IPS-20b (cell line): ENCODE measurements around the gene CRYGB.
"Not testable (repeated sequence)": the region's sequence is repeated elsewhere in the genome, so short reads cannot be mapped to it uniquely, and the experiment has no call there.

Experiments used
- H3K27ac ChIP-seq: one replicate; pipeline ENCODE4 v1.5.1; 2013; ENCODE audit warnings: low read length
- H3K27me3 ChIP-seq: 2 replicates; pipeline ENCODE4 v1.6.1; 2013; ENCODE audit warnings: mild to moderate bottlenecking, low read length, inconsistent platforms; ENCODE audit not compliant: insufficient read depth
- H3K36me3 ChIP-seq: 2 replicates; pipeline ENCODE4 v1.6.1; 2013; ENCODE audit warnings: low read depth, mild to moderate bottlenecking, inconsistent platforms, low read length, moderate library complexity; ENCODE audit not compliant: insufficient read depth
- H3K4me1 ChIP-seq: 2 replicates; pipeline ENCODE4 v1.6.1; 2013; ENCODE audit warnings: mild to moderate bottlenecking, control low read depth, inconsistent platforms, low read length, moderate library complexity; ENCODE audit not compliant: insufficient read depth
- H3K4me3 ChIP-seq: 2 replicates; pipeline ENCODE4 v1.5.1; 2013; ENCODE audit warnings: mild to moderate bottlenecking, low read length, inconsistent platforms
- H3K9ac ChIP-seq: 2 replicates; pipeline ENCODE4 v1.6.1; 2013; ENCODE audit warnings: low read depth, mild to moderate bottlenecking, inconsistent platforms, low read length, moderate library complexity
- H3K9me3 ChIP-seq: 2 replicates; pipeline ENCODE4 v1.6.1; 2013; ENCODE audit warnings: mild to moderate bottlenecking, low read depth, low read length, inconsistent platforms; ENCODE audit not compliant: insufficient read depth

CRYGB gene

GRCh38 chr2:208129744-208130711 lies 15.9 kb downstream of the CRYGB start, which contains the start of gene CRYGC:
Gene CRYGC (minus strand): TSS chr2:208129828. CDS start chr2:208129792, 36 bp downstream.
- Histone ChIP-seq H3K4me1 (no peaks in the 10 kb centered on the region), H3K9me3 (no peaks in the 10 kb centered on the region), H3K27ac (no peak within 1 kb of the TSS), H3K27me3 (no peaks in the 10 kb centered on the region), H3K36me3 (no peaks in the 10 kb centered on the region), H3K4me3 (no peak within 1 kb of the TSS), H3K9ac (no peak within 1 kb of the TSS)

- no peaks in the 10 kb centered on the region for H3K27me3 ChIP-seq
- H3K27ac ChIP-seq, result no peak overlapping the region
- no peaks in the 10 kb centered on the region for H3K9me3 ChIP-seq
- H3K9ac ChIP-seq, result no peak overlapping the region
- H3K4me1 ChIP-seq, result no peaks in the 10 kb centered on the region
- H3K36me3 ChIP-seq, result no peaks in the 10 kb centered on the region
- H3K4me3 ChIP-seq, result no peak overlapping the region
Observed at GRCh38 chr2:208128136-208128535, 17.8 kb downstream of the CRYGB start.

- H3K4me1 ChIP-seq, result no peaks in the 10 kb centered on the region
- no peak overlapping the region for H3K9ac ChIP-seq
- H3K36me3 ChIP-seq, result no peaks in the 10 kb centered on the region
- H3K9me3 ChIP-seq, result no peaks in the 10 kb centered on the region
- no peaks in the 10 kb centered on the region for H3K27me3 ChIP-seq
- no peak overlapping the region for H3K27ac ChIP-seq
- no peak overlapping the region for H3K4me3 ChIP-seq
Observed at GRCh38 chr2:208127090-208127489, 18.9 kb downstream of the CRYGB start.

- Histone ChIP-seq H3K4me1 (no peaks in the 10 kb centered on the region), H3K4me3 (no peak overlapping the region), H3K9ac (no peak overlapping the region), H3K9me3 (no peaks in the 10 kb centered on the region), H3K27me3 (no peaks in the 10 kb centered on the region), H3K27ac (no peak overlapping the region), H3K36me3 (no peaks in the 10 kb centered on the region)
Observed at GRCh38 chr2:208125251-208125650, 20.7 kb downstream of the CRYGB start.

GRCh38 chr2:208124013-208124715 lies 21.8 kb downstream of the CRYGB start, which contains the start of gene CRYGD:
Gene CRYGD (minus strand): TSS chr2:208124524. CDS start chr2:208124473, 51 bp downstream.
- not testable (repeated sequence) for H3K27me3 ChIP-seq, H3K36me3 ChIP-seq, H3K4me1 ChIP-seq, H3K9ac ChIP-seq, H3K4me3 ChIP-seq, H3K27ac ChIP-seq, H3K9me3 ChIP-seq

GRCh38 chr2:208122248-208122647 lies 23.7 kb downstream of the CRYGB start:
- H3K36me3 ChIP-seq, result no peaks in the 10 kb centered on the region
- no peaks in the 10 kb centered on the region for H3K4me1 ChIP-seq
- H3K9me3 ChIP-seq, result no peaks in the 10 kb centered on the region
- H3K27ac ChIP-seq, result no peak overlapping the region
- H3K4me3 ChIP-seq, result no peak overlapping the region
- no peak overlapping the region for H3K9ac ChIP-seq
- H3K27me3 ChIP-seq, result no peaks in the 10 kb centered on the region

GRCh38 chr2:208118918-208119317 lies 27.0 kb downstream of the CRYGB start:
- Histone ChIP-seq H3K27me3 (no peaks in the 10 kb centered on the region), H3K4me1 (no peaks in the 10 kb centered on the region), H3K36me3 (no peaks in the 10 kb centered on the region), H3K4me3 (no peak overlapping the region), H3K27ac (no peak overlapping the region), H3K9ac (no peak overlapping the region), H3K9me3 (no peaks in the 10 kb centered on the region)

GRCh38 chr2:208117390-208117789 lies 28.6 kb downstream of the CRYGB start:
- H3K4me3 ChIP-seq, H3K27ac ChIP-seq, H3K27me3 ChIP-seq, H3K36me3 ChIP-seq, H3K9ac ChIP-seq, H3K9me3 ChIP-seq: not testable (repeated sequence)
- peaks cover 12% of the 10 kb centered on the region; the same call in 1 of the 2 replicates for H3K4me1 ChIP-seq

- Histone ChIP-seq H3K9me3 (no peaks in the 10 kb centered on the region), H3K4me3 (peak overlapping the region; percentile 62), H3K9ac (peak overlapping the region; percentile 55; the same call in 1 of the 2 replicates), H3K4me1 (peaks cover 12% of the 10 kb centered on the region; the same call in 1 of the 2 replicates), H3K27ac (peak overlapping the region; percentile 74), H3K27me3 (no peaks in the 10 kb centered on the region), H3K36me3 (no peaks in the 10 kb centered on the region)
Observed at GRCh38 chr2:208112969-208113368, 33.0 kb downstream of the CRYGB start.

- H3K4me3 ChIP-seq, result peak overlapping the region; percentile 62
- peak overlapping the region; percentile 55; the same call in 1 of the 2 replicates for H3K9ac ChIP-seq
- H3K36me3 ChIP-seq, H3K9me3 ChIP-seq, H3K27me3 ChIP-seq: not testable (repeated sequence)
- H3K4me1 ChIP-seq, result peaks cover 12% of the 10 kb centered on the region; the same call in 1 of the 2 replicates
- H3K27ac ChIP-seq, result peak overlapping the region; percentile 74
Observed at GRCh38 chr2:208112273-208112745, 33.6 kb downstream of the CRYGB start.

- no peaks in the 10 kb centered on the region for H3K9me3 ChIP-seq
- no peaks in the 10 kb centered on the region for H3K27me3 ChIP-seq
- no peak overlapping the region for H3K9ac ChIP-seq
- H3K4me1 ChIP-seq, result no peaks in the 10 kb centered on the region
- H3K4me3 ChIP-seq, result no peak overlapping the region
- H3K36me3 ChIP-seq, result no peaks in the 10 kb centered on the region
- H3K27ac ChIP-seq, result no peak overlapping the region
Observed at GRCh38 chr2:208103616-208104015, 42.3 kb downstream of the CRYGB start.
